ENCODE results near the gene PCCA.

Gene PCCA

DNA sequence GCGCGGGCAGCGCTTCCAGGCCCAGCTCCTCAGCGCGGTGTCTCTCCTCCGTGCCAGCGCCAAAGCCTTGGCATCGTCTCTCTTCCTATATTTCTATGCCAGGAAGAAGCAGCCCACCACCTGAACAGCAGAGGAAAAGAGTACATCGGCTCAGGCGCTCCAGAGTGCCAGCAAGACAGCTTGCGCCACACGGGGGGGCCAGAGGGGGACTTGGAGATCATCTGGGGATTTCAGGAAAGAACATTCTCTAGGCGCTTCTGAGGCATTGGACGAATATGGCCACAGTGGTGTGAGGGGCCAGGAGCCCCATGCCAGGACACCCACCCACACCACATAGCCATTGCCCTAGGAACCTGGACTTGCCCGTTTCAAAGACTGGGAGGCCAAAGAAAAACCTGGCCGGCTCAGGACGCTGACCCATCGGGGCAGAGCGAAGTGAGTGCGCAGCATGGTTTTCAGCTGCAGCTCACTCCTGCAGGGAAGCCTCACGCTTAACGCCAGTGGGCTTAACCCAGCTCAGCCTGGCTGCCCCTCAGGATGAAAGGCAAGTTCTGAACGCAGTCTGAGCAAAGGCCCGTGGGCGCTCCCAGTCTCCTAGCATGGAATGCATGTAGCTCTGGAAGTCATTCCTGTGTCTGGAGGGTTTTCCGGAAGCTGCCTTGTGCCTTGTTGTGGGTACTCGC lies 437.6 kb downstream of the PCCA start:
- no peak for DNase-seq (ENCODE audit: low read depth in 2 of 2)

DNA sequence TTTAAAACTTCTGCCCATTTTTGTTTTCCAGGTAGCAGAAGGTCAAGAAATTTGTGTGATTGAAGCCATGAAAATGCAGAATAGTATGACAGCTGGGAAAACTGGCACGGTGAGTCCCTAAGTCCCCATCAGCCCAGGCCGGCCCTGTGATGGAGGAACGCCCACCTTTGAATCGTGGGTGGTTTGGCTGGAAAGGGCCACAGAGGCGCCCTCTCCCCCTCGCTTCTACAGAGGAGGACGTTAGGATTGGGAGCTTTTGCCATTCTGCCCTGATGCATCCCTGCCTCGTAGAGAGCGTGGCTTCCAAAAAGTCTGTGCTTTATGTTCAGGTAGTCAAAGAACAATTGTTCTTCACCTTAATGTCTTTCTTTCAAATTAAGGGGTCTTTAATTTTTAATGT lies 438.8 kb downstream of the PCCA start:
- no peak for DNase-seq (ENCODE audit: low read depth in 2 of 2)

GRCh38 chr13:100528353-100528752 lies 439.5 kb downstream of the PCCA start:
- no peak for DNase-seq (ENCODE audit: low read depth in 2 of 2)

GRCh38 chr13:100528820-100529219 lies 439.9 kb downstream of the PCCA start:
- DNase-seq (ENCODE audit: low read depth in 2 of 2), result no peak

GRCh38 chr13:100529666-100530377 lies 440.9 kb downstream of the PCCA start:
- no peak for DNase-seq (ENCODE audit: low read depth in 2 of 2)

GRCh38 chr13:100530671-100531213 lies 441.8 kb downstream of the PCCA start:
- no peak for DNase-seq (ENCODE audit: low read depth in 2 of 2)

DNA sequence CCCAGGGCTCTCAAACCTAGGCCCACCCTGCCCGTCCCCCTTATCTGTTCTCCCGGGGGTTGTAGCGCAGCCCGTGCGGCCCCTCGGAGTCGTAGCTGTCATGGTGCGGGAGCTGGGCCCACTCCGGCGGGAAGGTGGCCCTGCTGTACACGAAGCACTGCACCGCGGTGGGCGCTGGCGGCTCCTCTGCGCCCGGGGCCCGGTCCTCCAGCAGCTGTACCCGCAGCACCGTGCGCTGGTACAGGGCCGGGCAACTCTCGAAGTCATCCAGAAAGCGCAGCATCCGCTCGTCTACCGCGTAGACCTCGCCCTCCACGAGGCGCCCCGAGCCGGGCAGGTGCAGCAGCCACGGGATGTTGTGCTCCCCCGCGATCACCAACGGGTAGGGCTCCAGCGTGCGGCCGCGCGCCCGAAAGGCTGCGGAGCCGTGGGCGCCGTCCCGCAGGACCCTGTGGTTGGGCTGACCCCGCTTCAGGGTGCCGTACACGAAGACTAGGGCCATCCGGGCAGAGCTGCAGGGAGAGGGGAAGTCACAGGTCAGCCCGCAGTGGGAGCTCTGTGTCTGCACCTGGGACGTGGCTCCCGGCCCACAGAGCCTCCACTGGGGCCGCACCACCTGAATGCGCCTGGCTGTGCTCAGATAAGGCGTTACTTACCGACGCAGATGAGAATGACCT lies 443.3 kb downstream of the PCCA start:
- DNase-seq (ENCODE audit: low read depth in 2 of 2), result no peak

- DNase-seq (ENCODE audit: low read depth in 2 of 2), result no peak
Measured at GRCh38 chr13:100532836-100533435, 444.0 kb downstream of the PCCA start.

DNA sequence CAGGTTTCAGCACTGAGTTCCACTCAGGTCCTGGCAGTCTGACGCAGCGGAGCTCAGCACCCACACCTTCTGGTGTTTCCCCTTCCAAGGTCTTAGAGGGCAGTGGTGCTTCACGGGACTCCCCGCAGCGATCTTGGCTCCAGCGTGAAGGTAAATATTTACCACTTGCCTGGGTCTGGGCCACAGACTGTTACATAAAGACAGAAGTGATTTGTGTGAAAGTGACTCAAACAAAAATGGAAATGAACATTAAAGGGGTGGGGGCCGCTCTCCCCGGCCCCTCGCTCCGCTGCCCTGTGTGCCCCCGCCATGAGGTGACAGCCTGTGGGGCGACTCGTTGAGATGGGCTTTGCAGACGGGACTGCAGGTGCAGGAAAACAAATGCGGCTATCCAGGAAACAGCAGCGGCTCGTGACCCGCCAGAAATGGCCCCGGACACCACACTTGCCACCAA lies 444.7 kb downstream of the PCCA start:
- no peak for DNase-seq (ENCODE audit: low read depth in 2 of 2)

DNA sequence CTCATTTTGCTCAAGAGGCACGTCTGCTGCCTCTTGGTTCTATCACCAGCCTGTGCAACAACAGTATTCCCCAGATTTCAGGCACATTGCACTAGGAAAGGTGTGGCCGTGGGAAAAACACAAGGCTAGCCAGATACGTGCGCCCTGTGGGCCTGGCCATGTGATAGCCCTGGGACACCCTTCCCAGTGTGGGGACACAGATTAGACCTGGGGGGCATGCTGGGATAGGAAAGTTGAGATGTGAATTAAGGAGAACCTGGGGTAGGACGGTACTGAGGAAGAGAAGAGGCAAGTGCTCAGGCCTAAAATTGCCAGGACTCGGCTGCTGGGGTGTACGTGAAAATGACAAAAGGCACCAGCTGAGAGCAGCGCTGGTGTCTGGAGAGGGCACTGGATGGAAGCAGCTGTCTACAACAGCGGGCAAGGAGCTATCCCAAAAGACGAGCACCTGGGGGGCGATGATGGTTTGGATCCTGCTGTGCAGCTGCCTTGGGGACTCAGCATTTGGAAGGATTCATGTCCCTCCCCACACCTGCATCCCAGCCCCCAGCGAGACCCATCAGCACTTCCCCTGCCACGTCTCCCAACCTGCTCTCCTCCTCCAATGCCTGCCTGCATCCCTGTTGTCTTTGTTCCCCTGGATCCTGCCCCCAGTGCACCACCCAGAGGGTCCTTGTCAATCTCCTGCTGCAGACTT lies 445.4 kb downstream of the PCCA start:
- DNase-seq (ENCODE audit: low read depth in 2 of 2), result no peak

- DNase-seq (ENCODE audit: low read depth in 2 of 2), result no peak
Measured at GRCh38 chr13:100534911-100535310, 446.0 kb downstream of the PCCA start.

GRCh38 chr13:100535426-100536135 lies 446.7 kb downstream of the PCCA start:
- DNase-seq (ENCODE audit: low read depth in 2 of 2), result no peak

DNA sequence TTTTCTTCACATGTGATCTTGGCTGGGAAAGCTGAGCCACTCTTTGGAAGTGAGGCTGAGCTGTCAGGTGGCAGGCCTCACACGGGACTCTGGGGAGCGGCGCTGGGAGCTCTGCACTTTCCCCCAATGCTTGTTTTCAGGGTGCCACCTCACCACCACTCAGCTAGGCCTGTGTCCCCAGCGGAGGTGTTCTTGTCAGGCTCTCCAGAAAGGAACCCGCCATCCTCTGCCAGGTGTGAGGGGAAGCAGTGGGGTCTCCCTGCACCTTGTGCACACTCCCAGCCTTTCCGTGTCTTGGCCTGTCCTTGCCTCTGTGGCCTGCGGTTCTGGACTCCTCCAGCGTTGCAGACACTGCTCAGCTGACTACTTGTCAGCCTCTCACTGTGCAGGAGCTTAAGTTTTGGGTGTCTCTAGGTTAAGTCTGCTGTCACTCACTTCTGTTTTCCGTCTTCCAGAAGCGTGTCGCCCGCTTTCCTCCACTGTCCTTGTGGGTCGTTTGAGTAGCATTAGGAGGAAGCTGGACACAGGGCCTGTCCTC lies 447.8 kb downstream of the PCCA start:
- DNase-seq (ENCODE audit: low read depth in 2 of 2), result no peak

DNA sequence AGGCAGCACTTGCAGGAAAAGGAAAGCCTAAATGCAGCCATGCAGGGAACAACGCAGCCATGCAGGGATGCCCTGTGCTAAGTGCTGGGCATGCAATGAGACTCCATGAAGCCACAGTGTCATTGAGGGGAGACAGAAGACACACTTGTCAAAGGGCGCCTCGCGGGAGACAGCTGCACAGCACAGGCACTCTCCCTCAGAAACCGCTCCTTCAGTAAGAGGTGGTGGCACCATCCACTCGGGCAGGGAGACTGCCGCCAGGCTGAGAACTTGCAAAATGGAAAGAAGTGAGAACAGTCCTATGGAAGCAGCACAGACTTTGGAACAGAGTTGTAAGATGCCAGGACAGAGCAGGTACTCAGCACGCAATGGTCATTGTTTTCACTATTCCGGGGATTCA lies 448.6 kb downstream of the PCCA start:
- DNase-seq (ENCODE audit: low read depth in 2 of 2), result no peak

DNA sequence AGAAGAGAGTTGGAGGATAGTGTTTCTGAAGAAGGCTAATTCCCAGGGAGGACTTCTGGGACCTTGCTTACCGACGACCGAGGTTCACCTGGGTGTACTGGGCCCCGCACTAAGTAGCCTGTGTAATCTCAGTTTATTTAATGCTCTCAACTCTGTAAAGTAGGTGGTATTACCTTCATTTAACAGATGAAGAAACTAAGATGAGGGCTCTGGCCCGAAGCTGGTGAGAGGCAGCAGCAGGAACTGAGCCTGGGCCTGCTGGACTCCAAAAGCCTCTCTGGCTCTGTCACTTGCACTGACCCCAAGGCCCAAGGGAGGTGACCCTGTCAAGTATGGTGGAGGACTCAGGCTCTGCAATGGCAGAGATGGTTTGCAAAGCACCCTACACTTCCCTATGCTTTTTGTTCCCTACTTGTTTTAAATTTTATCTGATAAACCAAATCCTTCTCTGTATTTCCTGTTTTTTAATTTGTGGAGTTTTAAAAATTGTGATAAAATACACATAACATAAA lies 449.1 kb downstream of the PCCA start:
- no peak for DNase-seq (ENCODE audit: low read depth in 2 of 2)

GRCh38 chr13:100540621-100541020 lies 451.7 kb downstream of the PCCA start:
- no peak for DNase-seq (ENCODE audit: low read depth in 2 of 2)

DNA sequence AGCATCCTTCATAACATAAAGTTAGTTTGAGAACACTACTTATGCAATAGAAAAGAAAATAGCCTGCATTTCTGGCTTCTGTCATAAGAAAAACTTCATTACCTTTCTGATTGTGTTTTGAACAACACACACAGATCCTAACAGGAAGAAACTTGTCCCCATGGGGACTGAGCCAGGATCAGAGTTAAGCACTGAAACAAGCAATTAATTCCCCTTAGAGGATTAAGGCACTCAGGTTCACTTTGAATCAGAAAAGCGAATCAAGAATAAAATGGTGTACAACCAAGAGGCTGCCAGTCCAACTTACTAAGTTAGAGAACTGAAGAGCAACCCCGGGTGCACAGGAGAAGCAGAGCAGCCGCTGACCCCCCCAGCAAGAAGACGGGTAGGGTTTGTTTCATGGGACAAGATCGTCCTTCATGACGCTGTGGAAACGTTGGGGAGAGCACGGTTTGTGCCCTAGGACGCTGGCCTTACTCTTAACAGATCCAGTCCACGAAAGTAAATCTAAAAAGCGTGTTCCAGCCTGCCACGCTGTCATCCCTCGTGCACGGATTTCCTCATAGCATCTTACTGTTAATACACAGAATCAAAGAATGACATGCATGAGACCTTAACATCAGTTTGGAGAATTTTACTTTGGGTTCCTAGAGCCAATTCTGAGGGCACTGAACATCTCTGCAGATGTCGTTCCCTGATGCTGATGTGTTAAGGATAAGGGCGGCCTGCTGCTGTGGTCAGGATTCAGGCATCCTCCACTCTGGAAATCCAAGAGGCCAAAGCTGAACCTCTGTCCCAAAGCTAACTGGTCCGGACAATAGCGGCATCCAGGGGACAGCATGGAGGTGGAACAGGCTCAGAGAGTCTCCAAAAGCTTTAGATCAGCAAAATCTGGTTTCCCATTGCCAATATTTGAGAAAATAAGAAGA lies 453.3 kb downstream of the PCCA start:
- DNase-seq (ENCODE audit: low read depth in 2 of 2), result no peak

DNA sequence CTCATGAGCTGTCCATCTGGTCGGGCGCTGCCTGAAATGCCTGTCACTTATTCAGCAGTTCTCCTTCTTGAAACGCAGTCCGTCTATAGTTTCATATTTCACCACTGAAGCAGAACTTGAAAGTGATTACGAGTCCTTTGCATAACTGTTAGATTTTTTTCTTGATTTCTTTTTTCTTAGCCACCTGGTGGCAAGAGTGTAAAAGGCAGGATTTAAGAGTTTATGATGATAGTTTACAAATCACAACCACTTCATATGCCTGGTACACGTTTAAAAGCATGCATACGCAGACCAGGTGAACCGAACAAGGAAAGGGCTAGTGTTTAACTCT lies 453.9 kb downstream of the PCCA start:
- no peak for DNase-seq (ENCODE audit: low read depth in 2 of 2)

DNA sequence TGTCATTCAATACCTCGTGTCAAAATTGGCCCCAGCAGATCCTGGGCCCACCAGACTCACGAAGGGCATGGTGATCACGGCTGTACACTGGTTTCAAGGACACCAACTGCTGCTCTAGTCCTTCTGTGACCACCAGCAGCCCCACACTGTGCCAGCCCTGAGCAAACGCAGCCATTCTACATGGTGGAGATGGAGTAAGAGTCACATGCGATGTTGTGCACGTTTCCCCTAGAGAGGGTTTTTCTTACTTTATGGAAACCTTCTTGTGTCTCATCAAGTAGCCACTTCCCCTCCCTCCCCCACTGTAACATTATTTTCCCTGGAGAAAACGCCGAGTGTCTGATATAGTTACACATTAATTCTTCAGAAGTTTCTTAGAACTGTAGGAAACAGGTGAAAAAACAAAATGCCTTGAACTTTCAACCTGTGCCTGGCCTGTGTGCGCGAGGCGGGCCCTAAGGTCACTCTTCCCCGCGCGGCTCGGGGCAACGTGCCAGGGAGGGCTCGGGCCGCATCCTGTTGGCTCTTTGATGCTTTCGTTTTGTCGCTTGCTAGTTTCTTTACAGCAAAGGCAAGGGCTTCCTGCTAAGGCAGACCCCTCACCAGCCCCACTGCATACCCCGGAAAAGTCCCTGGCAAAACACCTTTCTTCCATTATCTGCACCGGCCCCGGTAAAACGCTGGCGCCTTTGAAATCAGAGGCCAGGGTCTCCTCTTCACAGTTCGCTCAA lies 455.1 kb downstream of the PCCA start:
- no peak for DNase-seq (ENCODE audit: low read depth in 2 of 2)

Measured in stimulated activated CD8-positive, alpha-beta memory T cell treated with anti-CD3 and anti-CD28 coated beads, Interleukin-7, amount 100 ng/mL, for 4 hours (primary cell).